GM12872 (cell line): ENCODE data around the gene TINAG.

ENCODE experiments used
- CTCF ChIP-seq: IDR thresholded peaks from 3 replicates; pipeline ENCODE4 v1.5.1; 2011; ENCODE audit warnings: low read depth, mild to moderate bottlenecking, low read length, moderate library complexity; ENCODE audit not compliant: insufficient read depth

Gene TINAG

GRCh38 chr6:54308289-54308985 lies at the start of gene TINAG:
TINAG (plus strand) TSS chr6:54308441; CDS start chr6:54308551, 110 bp downstream.
- TF ChIP-seq CTCF = no peak

GRCh38 chr6:54260025-54260424 lies 48.2 kb upstream of the TINAG start:
- no peak for TF ChIP-seq CTCF

- no peak for TF ChIP-seq CTCF
These were observed 45.7 kb upstream of the TINAG start for GRCh38 chr6:54262499-54262898.

- no peak for TF ChIP-seq CTCF
These were observed 45.3 kb upstream of the TINAG start for GRCh38 chr6:54262971-54263370.

GRCh38 chr6:54264581-54265272 lies 43.5 kb upstream of the TINAG start:
- TF ChIP-seq CTCF = no peak

- no peak for TF ChIP-seq CTCF
These were observed 41.8 kb upstream of the TINAG start for GRCh38 chr6:54266400-54266923.

GRCh38 chr6:54267798-54268197 lies 40.4 kb upstream of the TINAG start:
- TF ChIP-seq CTCF = peak; percentile 59
